GM15510 (cell line): Measurements from ENCODE around the gene CLEC4M.

Experiments
- POLR2A ChIP-seq: IDR thresholded peaks from 3 replicates; pipeline ENCODE4 v1.6.1; 2011; ENCODE audit warnings: borderline replicate concordance; ENCODE audit not compliant: insufficient read length; ENCODE audit errors: extremely low read depth

The CLEC4M gene

DNA sequence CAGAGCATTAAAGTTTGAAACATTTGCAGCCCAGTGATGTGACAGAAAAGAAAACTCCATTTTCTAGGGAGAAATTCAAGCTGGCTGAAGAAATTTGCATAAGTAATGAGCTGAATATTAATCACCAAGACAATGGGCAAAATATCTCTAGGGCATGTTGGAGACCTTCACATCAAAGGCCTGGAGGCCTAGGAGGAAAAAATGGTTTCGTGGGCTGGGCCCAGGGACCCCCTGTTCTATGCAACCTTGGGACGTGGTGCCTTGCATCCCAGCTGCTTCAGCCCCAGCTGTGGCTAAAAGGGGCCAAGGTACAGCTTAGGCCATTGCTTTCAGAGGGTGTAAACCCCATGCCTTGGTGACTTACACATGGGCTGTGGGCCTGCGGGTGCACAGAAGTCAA is 5.7 kb upstream of the CLEC4M start:
- no peak for TF ChIP-seq POLR2A

DNA sequence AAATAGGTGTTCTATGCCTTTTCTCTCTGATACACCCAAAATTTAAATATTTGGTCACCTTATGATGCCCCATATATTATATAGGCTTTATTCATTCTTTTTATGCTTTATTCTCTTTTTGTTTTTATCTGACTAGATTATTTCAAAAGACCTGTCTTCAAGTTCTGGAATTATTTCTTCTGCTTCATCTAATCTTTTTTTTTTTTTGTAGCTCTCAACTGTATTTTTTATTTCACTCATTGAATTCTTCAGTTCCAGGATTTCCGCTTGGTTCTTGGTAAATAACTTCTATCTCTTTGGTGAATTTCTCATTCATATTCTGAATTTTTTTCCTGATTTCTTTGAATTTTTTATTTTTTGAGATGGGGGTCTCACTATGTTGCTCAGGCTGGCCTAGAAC is 3.9 kb upstream of the CLEC4M start:
- no peak for TF ChIP-seq POLR2A

DNA sequence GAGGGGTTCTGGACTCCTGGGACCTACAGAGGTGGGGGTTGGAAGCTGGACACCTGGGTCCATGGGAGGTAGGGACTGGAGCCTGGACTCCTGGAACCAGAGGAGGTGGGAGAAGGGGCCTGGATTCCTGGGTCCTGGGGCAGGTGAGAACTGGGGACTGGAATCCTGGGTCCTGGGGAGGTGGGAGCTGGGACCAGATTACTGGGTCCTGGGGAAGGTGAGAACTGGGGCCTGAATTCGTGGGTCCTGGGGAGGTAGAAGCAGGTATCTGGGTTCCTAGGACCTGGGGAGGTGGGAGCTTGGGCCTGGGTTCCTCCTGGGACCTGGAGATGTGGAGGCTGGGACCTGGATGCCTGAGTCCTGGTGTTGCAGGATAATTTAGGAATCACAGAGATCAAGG is 653 bp downstream of the CLEC4M start:
- TF ChIP-seq POLR2A = no peak

DNA sequence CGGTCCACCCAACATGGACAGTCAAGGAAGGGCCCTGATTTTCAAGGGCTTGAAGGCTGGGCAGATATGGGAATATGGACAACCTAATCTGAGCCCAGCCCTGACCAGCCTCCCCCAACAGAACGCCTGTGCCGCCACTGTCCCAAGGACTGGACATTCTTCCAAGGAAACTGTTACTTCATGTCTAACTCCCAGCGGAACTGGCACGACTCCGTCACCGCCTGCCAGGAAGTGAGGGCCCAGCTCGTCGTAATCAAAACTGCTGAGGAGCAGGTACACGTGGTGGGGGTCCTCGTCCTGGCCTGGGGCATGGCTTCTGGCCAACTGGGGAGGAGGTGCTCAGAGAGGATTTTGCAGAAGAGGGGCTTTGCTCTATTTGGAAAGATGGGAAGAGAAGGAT is 3.5 kb downstream of the CLEC4M start:
- no peak for TF ChIP-seq POLR2A

DNA sequence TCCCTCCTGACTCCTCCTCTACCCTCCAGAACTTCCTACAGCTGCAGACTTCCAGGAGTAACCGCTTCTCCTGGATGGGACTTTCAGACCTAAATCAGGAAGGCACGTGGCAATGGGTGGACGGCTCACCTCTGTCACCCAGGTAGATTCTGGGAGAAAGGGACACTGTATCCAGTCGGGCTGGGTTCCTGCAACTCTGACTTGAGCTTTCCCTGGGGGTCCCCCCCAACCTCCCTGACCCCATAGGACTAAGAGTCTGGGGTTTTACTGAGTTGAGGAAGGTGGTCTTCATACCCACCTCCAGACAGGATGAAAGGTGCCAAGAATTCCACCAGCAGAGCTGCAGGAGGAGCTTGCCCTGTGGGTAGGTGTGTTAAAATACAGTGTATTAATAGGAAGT is 4.4 kb downstream of the CLEC4M start:
- TF ChIP-seq POLR2A = no peak

DNA sequence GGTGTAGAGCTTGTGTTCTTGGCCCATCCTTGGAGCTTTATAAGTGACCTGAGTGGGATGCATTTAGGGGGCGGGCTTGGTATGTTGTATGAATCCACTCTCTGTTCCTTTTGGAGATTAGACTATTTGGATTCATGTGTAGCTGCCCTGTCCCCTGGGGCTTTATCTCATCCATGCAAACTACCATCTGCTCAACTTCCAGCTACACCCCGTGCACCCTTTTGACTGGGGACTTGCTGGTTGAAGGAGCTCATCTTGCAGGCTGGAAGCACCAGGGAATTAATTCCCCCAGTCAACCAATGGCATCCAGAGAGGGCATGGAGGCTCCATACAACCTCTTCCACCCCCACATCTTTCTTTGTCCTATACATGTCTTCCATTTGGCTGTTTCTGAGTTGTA is 6.1 kb downstream of the CLEC4M start:
- no peak for TF ChIP-seq POLR2A

DNA sequence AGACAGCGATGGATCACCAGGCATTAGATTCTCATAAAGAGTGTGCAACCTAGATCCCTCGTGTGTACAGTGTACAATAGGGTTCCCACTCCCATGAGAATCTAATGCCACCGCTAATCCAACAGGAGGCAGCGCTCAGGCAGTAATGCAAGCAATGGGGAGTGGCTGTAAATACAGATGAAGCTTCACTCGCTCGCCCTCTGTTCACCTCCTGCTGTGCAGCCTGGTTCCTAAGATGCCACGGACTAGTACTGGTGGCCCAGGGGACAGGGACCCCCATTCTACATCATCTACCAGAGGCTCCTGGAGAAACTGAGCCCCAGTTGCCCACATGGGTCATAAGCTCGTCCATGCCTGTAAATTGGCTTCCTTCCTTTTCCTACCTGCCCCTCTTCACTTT is 8.0 kb downstream of the CLEC4M start:
- no peak for TF ChIP-seq POLR2A

GRCh38 chr19:7772752-7773291 is 9.8 kb downstream of the CLEC4M start:
- TF ChIP-seq POLR2A = no peak

DNA sequence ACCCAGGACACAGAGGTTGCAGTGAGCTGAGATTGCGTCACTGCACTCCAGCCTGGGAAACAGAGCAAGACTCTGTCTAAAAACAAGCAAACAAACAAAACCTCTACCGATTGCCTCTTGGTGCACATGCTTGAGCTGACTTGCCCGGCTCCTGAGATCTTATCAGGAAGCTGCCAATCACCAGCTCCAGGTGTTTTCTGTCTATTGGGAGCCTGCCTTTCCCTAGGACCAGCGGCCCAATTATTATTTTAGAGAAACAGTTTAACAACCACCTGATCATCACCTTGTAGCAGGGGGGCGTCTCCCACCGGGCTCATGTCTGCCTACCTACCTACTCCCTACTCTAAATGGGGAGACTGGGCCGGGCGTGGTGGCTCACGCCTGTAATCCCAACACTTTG is 10.8 kb downstream of the CLEC4M start:
- no peak for TF ChIP-seq POLR2A

- TF ChIP-seq POLR2A = no peak
Measured at GRCh38 chr19:7775761-7776160, 12.7 kb downstream of the CLEC4M start.

- no peak for TF ChIP-seq POLR2A
Measured at GRCh38 chr19:7778081-7778480, 15.0 kb downstream of the CLEC4M start.

- TF ChIP-seq POLR2A = no peak
Measured at GRCh38 chr19:7779631-7780486, 16.8 kb downstream of the CLEC4M start.

DNA sequence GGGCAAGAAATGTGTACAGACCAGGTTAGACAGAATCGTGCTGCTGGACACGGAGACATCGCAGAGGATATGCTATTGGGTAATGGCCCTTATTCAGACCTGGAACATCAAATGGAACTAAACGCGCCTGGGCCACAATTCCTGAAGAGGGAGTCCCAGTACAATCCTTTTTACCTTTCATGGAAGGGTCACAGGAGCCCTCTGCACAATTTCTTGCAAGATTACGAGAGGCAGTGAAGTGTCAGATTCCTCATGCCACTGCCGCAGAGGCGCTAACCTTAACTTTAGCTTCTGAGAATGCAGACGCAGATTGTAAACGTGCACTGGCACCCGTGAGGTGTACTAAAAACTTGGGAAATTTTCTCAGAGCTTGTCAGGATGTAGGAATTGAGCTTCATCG is 18.1 kb downstream of the CLEC4M start:
- no peak for TF ChIP-seq POLR2A

DNA sequence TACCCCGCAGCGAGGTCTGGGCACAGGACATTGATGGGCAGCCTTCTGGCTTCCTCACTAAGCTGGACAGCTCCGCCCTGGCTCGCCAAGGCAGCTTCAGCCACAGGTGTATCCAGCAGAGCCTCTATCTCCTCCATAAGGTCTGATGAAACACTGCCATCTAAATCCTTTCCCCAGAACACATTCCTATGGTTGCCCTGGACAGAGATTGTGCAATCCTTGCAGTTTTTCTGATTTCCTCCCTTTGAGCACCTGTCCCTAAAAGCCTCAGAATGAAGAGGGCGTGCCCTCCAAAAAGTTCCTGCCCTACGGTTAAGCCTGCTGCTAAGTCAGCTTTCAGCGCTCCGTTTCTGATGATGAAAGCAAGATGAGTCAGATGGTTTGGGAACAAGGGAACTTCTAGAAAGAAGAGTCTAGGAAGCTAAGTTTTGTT is 21.0 kb downstream of the CLEC4M start:
- TF ChIP-seq POLR2A = no peak

DNA sequence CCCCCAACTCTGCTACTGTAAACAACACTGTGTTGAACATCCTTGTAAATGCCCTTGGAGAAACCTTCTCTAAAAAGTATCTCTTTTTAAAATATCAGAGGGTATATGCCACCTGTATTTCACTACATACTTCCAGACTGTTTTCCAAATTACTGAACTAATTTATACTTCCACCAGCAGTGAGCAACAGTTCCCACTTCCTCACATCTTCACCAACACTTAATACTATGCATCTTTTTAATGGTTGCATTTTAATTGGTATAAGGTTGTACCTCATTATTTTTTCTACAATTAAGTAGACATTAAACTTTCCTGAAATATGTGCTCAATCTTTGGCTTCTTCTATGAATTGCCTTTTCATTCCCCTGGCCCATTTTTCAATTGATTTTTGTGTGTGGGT is 21.8 kb downstream of the CLEC4M start:
- TF ChIP-seq POLR2A = no peak

GRCh38 chr19:7787141-7787540 is 24.1 kb downstream of the CLEC4M start:
- TF ChIP-seq POLR2A = no peak
